PFSK-1 (cell line): ENCODE measurements around the gene SORCS1.

Experiments
- POLR2AphosphoS5 ChIP-seq: IDR thresholded peaks from 2 replicates; pipeline ENCODE4 v1.6.1; 2012; ENCODE audit warnings: low read depth, mild to moderate bottlenecking, control low read depth, low read length, moderate library complexity
- SIN3A ChIP-seq: IDR thresholded peaks from 2 replicates; pipeline ENCODE4 v1.6.1; 2012; ENCODE audit warnings: mild to moderate bottlenecking, low read length, moderate library complexity, borderline replicate concordance; ENCODE audit not compliant: insufficient read depth
- TF ChIP-seq, protein P1 (sequence below), 2 experiments: IDR thresholded peaks; 2 replicates each; pipeline versions ENCODE4 v1.6.1 to v1.8.0; 2011 to 2012; ENCODE audit warnings: low read depth in 2 of 2, low read length in 2 of 2, control low read depth in 1 of 2, inconsistent platforms in 1 of 2, mild to moderate bottlenecking in 1 of 2, moderate library complexity in 1 of 2; ENCODE audit not compliant: insufficient read depth in 1 of 2

DNA sequence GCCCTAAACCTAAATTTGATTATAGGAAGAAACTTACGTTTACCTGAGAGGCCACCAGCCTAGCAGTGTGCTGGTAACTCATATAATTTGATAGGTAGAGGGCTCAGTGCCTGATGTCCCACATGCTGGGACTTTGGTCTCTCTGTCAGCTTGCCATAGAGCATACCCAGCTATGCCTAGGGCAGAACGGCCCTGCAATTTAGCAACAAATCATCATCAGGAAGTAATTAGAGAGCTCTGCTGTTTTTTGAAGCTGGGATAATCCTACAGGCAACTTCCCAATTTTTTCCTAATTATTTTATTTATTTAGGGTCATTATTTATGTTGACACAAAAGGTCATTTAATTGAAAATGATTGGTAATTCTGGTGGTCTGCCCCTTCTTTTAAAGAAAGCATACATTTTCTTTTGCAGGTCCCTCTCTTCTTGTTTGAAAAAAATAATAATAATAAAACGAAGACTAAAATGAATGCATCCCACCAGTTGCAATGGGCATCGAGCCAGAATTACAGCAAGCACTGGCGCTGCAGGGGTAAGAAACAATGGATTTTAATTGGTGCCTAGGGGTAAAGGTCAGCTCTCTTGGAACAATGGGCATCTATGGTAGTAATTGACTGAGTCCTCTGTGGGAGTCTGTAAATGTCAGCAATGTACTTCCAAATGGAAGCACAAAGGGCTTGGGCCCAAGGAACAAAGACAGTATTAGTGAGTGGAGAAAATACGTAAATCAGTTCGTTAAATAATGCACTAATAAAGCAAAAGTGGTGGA, 348.0 kb downstream of the SORCS1 start:
- TF ChIP-seq, protein P1, sequence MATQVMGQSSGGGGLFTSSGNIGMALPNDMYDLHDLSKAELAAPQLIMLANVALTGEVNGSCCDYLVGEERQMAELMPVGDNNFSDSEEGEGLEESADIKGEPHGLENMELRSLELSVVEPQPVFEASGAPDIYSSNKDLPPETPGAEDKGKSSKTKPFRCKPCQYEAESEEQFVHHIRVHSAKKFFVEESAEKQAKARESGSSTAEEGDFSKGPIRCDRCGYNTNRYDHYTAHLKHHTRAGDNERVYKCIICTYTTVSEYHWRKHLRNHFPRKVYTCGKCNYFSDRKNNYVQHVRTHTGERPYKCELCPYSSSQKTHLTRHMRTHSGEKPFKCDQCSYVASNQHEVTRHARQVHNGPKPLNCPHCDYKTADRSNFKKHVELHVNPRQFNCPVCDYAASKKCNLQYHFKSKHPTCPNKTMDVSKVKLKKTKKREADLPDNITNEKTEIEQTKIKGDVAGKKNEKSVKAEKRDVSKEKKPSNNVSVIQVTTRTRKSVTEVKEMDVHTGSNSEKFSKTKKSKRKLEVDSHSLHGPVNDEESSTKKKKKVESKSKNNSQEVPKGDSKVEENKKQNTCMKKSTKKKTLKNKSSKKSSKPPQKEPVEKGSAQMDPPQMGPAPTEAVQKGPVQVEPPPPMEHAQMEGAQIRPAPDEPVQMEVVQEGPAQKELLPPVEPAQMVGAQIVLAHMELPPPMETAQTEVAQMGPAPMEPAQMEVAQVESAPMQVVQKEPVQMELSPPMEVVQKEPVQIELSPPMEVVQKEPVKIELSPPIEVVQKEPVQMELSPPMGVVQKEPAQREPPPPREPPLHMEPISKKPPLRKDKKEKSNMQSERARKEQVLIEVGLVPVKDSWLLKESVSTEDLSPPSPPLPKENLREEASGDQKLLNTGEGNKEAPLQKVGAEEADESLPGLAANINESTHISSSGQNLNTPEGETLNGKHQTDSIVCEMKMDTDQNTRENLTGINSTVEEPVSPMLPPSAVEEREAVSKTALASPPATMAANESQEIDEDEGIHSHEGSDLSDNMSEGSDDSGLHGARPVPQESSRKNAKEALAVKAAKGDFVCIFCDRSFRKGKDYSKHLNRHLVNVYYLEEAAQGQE (IDR thresholded peaks at IDR 0.05; ENCODE audit: insufficient read depth in 1 of 2, low read depth in 2 of 2, low read length in 2 of 2): no peak
- no peak for TF ChIP-seq POLR2AphosphoS5
- no peak for TF ChIP-seq SIN3A
